ENCODE data around the gene NCOR1.

DNA sequence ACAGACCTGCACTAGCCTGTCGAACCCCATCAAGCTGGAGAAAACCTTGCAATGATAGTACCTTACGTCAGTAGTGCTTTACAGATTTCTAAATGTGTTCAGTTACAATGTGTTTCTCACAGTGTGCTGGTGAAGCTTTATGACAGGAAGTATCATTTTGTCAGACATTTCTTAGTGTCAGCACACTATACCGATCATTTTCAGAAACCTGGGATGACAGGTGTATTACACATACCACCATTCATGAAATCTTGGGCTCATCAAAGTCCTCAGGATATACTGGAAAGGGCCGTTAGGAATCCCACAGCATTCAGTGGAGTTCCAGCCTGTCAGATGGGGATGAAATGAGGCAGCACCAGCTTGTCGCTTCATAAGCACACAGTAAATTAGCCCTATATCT is 188.4 kb downstream of the NCOR1 start:
- TF ChIP-seq, protein P1, sequence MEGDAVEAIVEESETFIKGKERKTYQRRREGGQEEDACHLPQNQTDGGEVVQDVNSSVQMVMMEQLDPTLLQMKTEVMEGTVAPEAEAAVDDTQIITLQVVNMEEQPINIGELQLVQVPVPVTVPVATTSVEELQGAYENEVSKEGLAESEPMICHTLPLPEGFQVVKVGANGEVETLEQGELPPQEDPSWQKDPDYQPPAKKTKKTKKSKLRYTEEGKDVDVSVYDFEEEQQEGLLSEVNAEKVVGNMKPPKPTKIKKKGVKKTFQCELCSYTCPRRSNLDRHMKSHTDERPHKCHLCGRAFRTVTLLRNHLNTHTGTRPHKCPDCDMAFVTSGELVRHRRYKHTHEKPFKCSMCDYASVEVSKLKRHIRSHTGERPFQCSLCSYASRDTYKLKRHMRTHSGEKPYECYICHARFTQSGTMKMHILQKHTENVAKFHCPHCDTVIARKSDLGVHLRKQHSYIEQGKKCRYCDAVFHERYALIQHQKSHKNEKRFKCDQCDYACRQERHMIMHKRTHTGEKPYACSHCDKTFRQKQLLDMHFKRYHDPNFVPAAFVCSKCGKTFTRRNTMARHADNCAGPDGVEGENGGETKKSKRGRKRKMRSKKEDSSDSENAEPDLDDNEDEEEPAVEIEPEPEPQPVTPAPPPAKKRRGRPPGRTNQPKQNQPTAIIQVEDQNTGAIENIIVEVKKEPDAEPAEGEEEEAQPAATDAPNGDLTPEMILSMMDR (conservative IDR thresholded peaks at IDR 0.05; ENCODE audit: low read length) = no peak
- TF ChIP-seq EZH2phosphoT487 (IDR thresholded peaks at IDR 0.05; ENCODE audit: borderline replicate concordance, low read depth, low read length) = no peak

Data from OCI-LY7 (cell line).